Renal cortex interstitium (tissue), 11 donors: ENCODE results near the gene IRF2. TPM values are rescaled to one million over a fixed set of nuclear protein-coding genes. Genes with fewer than 3 reads are reported as not detected.
A peak's percentile ranks its signal among the peaks of the same experiment; 100 is the strongest.

Experiments used
- DNase-seq, 11 donors: peaks; one replicate each; pipeline ENCODE4 v3.0.0-alpha.2; 2013; ENCODE audit warnings: low read depth in 9 of 11, low spot score in 4 of 11; ENCODE audit errors: extremely low read depth in 1 of 11
- polyA plus RNA-seq, 3 donors: library from polyadenylated mRNA; unstranded; fragments of 120-200 nt; gene quantifications; one replicate each; pipeline ENCODE4 v1.2.1, GENCODE V29; 2013; ENCODE audit not compliant: insufficient read length in 3 of 3

IRF2 gene
- polyA plus RNA-seq, 3 donors: 30.9 to 35.1 (median 31.4) TPM

DNA sequence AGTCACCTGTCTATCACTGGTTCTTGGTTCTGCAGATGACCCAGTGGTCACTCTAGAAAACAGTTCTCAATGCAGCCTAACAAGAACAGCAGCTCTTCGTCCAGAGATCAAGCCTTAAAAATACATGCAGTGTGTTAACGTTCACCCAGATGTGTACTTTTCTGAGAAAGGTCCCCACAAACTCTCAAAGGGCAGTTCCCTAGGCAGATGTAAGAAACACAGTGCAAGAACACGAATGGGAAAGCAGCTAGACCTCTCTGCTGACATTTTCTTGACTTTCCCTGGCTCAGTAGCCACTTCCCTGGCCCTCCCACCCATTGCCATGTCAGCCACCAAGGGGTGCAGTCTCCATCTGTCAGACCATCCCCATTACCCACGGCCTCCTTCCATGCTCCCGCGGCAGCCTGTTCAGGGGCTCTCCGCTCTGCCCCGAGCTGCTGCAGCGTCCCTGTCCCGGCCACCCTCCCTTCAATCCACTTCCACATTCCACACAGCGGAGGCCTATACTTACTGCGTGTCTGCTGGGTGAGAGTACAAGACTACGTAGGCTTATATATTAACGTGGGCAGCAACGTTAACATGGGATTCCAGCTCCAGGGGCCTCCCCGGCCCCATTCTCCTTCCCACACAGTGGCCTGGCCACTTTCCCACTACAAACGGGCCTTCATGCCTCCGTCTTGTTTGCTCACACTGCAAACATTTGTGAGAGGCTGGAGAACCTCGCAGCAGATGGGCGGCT, 34.3 kb downstream of the IRF2 start:
- DNase-seq: peak in 1 of 11 donors; percentile 38

- no peak for DNase-seq
These were observed 35.0 kb downstream of the IRF2 start for GRCh38 chr4:184439386-184439785.

DNA sequence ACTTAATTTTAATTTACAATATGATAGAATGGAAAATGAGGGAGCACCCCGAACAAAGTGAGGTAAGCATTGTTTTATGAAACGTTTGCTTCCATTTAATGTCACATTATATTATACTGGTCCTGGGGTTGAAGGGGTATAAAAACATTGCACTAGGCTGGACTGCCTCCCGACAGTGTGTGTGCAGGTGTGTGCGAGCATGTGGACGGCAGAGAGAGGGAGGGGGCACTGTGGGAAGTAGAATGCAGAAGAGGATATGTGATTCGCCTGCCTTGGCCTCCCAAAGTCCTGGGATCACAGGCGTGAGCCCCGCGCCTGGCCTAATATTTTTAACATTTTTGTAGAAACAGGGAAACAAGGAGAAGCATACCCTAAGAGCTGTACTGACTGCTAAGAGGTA, 36.0 kb downstream of the IRF2 start:
- no peak for DNase-seq

DNA sequence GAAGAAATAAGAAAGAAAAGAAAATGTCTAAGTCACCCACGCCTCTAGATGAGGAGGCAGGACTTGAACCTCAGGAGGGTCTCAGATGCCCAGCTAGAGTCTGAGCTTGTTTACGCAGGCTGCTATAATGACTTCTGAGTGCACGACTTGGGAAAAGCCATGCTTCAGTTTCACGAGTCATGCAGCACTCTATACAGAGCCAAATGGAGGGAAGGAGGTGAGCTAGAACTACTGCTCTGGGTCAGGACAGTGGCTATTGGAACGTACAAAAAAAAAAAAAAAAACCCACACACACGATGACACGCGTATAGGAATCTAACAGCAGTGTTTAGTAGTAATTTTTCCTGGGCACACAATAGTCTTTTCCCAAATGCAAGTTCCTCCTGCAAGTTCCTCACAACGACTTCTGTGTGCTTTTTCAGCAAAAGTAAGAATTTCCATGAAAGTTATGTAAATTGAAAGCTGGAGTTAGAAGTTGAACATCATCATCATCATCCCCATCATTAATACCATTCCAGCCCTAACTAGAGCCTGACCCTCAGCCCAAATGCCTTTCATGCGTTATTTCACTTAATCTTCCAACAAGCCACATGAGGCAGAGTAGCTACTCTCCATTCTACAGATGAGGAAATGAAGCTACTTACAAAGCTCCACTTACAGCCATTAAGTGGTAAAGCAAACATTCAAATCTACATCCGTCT, 36.6 kb downstream of the IRF2 start:
- DNase-seq: no peak

GRCh38 chr4:184434501-184435066, 39.8 kb downstream of the IRF2 start:
- no peak for DNase-seq

DNA sequence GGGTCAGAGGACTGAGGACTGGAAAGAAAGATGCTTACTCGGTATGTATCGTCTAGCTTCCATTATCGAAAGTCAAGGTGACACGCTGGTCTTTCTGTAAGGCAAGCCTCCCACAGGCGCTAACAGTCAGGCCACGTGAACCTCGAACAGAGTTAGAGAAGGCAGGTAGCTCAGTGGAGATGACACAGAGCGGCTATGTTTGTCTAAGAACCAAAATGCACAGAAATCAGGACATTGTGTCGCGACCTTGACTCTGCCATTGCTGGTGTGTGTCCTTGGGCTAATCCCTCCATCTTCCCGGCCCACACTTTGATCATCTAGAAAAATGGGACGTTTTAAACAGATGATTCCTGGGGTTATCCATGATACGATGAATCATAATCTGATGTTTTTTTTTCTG, 40.3 kb downstream of the IRF2 start:
- no peak for DNase-seq

DNA sequence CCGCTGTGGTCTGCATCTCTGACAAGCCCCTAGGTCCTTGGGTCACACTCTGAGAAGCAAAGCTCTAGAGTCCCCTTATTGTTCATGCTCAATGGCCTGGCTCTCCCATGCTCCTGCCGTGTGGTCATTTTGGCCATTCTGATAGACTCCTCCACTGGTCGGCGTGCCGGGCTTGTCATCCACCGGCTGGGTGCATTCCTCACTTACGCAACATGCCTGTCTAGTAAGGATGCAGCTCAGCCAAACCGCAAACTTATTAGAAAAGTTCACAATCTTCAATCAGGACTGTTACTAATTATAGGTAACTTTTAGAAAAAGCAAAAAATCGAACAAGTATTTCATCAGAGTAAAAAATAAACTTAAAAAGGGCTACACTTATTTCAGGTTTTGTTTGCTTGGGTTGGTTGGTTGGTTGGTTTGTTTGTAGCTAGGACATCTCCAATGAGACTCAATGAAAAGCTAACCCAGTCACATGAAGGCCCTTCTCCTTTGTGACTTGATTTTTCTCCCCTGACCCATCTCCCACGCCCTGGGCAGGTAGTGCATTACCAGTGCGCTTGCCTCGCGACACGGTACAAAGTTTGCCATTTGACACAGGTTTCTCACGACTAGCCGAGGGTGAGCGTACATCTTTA, 41.0 kb downstream of the IRF2 start:
- DNase-seq: no peak

DNA sequence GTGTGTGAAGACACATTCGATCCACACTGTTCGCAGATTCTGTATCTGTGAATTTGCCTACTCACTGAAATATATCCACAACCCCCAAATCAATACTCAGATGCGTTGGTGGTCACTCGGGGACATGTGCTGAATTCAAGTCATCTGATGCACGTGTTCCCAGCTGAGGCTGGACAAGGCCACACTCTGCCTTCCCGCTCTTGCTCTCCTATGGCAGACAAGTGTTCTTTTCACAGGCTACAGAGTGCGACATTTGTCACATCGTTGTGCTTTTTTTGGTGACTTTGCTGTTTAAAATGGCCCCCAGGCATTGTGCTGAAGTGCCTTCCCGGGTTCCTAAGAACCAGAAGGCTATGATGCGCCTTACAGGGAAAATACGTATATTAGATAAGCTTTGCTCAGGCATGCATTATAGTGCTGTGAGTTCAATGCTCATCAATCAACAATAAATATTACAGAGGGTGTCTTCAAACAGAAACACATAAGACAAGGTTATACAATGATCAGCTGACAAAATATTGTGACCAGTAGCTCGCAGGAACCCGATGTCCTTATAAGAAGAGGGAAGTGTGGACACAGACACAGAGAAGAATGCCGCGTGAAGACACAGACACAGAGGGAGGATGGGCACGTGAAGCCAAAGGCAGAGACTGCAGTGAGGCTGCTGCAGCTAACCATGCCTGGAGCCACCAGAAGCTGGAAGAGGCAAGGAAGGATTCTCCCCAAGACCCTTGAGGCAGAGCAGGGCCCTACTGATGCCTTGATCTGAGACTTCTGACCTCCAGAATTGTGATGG, 42.0 kb downstream of the IRF2 start:
- DNase-seq: no peak

DNA sequence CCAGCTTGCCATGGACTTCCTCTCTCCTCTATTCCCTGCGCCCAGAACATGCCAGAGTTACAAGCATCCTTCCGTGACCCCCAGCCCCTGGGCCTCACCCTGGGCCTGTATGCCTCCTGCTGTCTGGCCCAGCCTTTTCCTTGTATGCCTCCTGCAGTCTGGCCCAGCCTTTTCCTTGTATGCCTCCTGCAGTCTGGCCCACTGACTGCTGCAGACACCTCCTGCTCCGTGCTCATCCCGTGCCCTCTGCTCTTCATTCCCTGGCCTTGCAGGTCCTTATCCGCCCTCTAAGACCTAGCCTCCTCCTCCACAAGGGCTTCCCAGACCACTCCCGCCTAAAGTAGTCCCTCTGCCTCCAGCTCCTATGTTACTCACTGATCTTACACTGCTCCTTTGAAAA, 44.2 kb downstream of the IRF2 start:
- no peak for DNase-seq

DNA sequence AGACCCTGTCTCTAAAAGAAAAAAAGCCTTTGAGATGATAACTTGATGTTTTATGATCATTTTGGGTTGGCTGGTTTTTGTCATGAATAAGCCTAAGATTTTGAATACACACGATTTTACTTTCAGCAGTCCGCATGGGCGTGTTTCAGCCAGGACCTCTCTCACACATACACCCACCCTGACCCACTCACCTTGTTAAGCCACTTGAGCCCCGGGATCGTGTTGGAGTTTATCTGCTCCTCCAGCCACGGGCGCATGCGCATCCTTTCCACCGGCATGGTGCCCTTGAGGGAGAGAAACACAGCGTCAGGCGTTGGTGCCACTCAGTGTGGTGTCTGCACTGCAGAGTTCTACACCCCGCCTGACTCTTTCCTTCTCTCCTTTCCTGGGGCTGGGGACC, 45.6 kb downstream of the IRF2 start:
- no peak for DNase-seq

DNA sequence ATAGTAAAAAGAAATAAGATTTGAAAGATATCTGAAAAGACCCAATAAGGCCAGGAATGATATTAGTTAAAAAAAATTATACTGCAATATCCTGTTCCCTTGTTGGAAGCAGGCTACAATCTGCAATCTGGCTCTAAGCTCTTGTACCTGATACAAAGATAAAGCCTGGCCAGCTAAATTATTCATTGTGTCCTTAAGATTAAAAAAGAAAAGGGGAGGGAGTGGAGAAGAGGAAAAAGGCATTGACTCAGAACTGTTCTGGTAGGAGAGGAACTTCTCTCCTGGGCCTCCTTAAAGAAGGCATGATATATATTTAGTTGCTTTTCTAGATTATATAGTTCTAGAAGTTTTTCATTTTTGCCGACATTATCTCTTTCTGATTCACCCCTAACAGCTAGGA, 46.7 kb downstream of the IRF2 start:
- no peak for DNase-seq

DNA sequence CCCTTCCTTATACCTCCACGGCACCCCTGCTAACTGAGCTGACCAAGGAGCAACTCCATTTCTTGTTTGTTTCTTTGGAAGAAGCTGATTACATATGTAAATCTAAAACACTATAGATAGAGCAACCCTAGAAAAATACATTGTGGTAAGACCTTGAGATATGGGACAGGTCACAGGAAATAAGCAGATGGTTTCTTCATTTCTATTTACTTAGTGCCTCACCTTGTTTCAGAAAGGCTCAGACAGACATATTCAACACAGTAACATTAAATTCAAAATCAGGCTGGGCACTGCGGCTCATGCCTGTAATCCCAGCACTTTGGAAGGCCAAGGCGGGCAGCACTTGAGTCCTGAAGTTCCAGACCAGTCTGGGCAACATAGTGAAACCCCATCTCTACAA, 47.3 kb downstream of the IRF2 start:
- DNase-seq: no peak

DNA sequence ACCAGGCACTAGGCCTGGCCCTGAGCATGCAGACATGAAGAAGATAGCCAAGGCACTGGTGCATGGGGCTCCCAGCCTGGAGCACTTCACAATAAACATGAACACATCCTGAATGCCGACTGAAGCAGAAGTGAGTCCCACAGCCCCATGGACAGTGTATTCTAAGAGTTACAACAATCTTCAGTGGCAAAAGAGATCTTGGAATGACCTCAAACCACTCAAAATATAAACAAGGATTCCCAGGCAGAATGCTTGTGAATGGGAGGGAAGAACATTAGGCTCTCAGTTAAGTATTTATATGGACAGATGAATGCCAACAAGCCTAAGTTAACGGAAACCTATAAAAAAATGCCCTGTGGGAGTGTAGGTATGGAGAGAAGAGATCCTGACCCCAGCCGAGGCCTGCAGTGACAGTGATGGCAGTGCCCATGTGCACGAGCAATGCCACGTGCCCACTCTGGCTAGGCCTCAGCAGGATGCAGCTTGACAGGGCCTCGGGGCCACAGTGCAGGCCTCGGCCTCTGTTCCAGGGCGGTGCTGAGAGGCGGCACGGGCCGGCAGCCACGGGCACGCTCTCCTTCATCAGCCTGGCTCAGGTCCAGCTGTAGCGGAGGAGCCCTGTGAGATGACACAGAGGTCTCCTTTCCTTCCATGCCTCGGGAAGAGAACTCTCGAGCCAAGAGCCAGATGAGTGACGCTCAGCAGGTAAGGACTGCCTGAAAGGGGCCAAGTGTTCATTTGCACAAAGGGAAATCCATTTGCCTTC, 49.2 kb downstream of the IRF2 start:
- DNase-seq: no peak

DNA sequence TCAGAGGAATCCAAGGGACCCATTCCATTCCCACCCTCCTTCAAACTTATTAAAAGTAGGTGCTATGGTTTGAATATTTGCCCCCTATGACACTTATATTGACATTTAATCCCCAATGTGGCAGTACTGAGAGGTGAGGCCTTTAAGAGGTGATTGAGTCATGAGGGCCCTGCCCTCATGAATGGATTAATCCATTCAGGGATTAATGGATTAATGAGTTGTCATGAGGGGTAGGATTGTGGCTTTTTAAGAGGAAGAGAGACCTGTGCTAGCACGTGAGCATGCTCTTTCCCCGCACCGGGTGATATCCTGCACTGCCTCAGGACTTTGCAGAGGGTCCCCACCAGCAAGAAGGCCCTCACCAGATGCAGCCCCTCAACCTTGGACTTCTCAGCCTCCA, 50.1 kb downstream of the IRF2 start:
- DNase-seq: no peak

- no peak for DNase-seq
These were observed 51.2 kb downstream of the IRF2 start for GRCh38 chr4:184423003-184423686.

GRCh38 chr4:184422378-184422777, 52.0 kb downstream of the IRF2 start:
- no peak for DNase-seq

- DNase-seq: no peak
These were observed 52.7 kb downstream of the IRF2 start for GRCh38 chr4:184421533-184422155.
